Activated CD4-positive, alpha-beta T cell treated with anti-CD3 and anti-CD28 coated beads, Interleukin-2, amount 50 U/mL, for 16 hours (primary cell): ENCODE measurements around the gene ENTPD3.

Source experiments
- DNase-seq: peaks from one replicate; pipeline ENCODE4 v3.0.0-alpha.2; 2020

The ENTPD3 gene, protein sequence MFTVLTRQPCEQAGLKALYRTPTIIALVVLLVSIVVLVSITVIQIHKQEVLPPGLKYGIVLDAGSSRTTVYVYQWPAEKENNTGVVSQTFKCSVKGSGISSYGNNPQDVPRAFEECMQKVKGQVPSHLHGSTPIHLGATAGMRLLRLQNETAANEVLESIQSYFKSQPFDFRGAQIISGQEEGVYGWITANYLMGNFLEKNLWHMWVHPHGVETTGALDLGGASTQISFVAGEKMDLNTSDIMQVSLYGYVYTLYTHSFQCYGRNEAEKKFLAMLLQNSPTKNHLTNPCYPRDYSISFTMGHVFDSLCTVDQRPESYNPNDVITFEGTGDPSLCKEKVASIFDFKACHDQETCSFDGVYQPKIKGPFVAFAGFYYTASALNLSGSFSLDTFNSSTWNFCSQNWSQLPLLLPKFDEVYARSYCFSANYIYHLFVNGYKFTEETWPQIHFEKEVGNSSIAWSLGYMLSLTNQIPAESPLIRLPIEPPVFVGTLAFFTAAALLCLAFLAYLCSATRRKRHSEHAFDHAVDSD

DNA sequence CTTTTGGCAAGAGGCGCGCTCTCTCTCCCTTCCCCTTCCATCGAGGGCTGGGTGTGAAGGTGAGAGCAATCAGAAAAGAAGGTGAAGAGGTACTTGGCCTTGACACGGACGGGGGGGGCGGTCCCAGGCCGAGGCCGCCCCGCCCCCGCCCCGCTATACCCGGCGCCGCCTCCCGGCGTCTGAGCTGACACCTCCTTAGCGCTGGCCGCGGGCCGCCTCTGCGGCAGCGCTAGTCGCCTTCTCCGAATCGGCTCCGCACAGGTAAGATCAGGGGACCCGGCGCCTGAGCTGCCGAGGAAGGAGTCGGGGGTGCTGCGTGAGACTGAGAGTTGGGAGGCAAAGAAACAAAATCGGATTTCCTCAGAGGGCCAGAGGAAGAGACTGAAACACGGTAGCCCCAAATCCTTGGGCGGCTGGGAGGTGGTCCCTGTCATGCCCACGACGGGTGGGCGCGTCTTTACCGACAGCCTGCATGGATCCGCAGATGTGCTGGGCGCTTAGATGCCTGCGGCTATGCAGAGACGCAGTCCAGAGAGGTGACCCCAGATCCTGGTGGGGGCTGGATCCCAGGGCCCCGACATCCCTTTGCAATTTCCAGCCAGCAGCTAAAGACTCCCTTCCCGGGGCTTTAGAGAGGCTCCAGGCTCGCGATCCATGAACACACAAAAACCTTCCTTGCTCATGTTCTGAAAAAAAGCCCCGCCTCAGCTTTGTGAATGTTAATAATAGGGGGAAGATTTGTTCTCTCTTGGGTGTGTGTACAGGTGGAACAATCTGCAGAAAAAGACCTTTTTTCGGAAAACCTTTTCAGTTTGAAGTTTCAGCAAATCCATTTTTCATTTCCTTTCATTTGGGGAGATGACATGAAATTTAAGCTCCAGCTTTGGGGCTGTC lies at the start of gene ENTPD3:
TSS of gene ENTPD3 (plus strand) at position 184 of the 894 bp plus-strand sequence. CDS start 874 bp downstream, outside the sequence.
- DNase-seq: peak; percentile 13

DNA sequence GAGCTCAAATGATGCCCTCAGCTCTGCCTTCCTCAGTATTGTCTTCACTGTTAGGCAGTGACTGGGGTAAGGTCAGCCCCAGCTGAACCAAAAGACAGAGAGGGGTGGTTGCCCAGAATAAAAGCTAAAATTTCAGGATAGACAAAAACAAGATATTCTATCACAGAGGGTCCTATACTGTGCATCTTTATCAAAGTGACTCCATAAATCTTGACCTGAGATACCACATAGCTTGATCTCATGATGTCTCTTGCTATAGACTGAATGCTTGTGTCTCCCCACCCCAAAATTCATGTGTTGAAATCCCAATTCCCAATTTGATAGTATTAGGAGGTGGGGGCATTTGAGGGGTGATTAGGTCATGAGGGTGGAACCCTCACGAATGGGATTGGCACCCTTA lies 47.1 kb upstream of the ENTPD3 start:
- DNase-seq: no peak

DNA sequence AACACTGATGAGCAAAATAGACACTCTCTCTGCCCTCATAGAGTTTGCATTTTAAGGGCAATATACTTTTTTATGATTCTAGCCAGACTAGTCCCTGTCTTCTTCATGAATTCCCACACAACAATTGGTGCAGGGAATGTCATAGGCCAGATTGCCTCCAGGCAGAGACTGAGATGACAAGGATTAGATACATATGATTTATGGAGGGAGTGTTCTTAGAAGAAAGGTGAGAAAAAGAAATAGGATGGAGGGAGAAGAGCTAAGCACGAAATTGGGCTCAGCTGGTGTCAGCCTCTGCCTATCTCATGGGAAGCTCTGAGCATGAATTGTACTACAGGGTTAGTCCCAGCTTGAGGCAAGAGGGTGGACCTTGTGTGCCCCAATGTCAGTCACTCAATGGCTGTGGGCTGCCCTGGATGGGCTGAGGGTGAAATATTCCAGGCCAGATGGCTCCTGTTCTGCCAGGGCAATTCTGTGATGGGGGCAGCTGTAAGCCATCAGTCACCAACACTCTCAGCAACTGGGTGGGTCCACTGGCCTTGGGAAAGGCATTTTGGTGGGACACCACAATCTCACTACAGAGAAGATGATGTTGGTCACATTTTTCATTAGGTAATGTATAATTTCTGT lies 46.3 kb upstream of the ENTPD3 start:
- DNase-seq: no peak

DNA sequence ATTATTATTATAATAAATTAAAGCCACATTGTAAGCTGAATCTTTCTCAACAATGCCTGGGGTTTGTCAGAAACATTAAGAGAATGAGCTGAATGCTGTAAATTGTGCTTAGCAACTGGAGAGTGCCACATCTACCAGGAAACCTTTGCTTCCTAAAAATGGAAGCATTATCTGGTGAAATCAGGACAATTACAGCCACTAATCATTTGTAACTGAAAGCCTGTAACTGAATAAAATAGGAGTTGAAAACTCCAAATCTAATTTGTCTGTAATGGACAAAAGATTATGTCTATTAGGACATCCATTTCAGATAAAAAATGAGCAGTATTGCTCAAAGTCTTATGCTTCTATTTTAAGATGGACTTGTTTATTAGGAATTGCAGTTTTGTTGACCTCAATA lies 45.3 kb upstream of the ENTPD3 start:
- DNase-seq: no peak

DNA sequence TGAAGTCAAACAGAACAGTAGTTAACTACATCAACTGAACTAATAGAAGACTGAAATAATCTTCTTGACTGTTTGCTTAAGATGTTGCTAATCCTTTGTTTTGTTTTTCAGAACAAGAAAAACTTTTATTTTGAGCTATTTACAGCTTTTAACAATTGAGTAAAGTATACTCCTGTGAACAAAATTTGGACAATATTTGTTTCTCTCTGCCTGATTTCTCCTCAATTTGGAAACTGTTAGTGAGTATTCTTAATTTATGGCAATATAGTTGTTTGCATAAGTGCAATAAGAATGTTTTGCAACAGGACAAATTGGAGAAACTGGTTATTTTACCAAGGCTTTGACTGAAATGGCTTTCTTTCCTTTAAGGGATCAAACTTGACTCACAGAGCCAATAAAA lies 36.5 kb upstream of the ENTPD3 start:
- DNase-seq: no peak

DNA sequence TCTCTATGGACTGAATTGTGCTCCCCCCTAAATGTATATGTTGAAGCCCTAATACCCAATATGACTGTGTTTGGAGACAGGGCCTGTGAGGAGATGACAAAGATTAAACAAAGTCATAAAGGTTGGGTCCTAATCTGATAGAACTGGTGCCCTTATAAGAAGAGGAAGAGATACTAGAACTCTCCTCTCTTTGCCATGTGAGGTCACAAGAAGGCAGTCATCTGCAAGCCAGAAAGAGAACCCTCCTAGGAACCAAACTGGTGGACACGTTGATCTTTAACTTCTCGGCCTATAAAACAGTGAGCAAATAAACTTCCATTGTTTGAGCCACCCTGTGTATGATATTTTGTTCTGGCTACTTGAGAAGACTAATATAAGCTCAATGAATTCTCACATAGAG lies 31.6 kb upstream of the ENTPD3 start:
- DNase-seq: no peak

DNA sequence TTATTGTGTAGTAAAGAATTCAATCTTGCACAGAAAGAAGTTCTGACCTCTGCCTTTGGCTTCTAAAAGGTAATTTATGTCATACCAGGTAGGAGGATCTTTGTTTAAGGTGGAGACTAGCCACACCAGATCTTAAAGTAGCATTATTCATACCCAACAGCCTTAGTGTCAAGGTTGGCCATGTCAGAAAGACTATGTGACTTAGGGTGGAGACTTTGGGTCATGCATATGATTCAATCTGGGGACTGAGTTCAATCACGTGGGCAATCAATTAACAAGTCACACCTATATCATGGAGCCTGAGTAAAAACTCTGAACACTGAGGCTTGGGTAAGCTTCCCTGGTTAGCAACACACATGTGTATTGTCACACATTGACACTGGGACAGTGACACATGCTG lies 28.5 kb upstream of the ENTPD3 start:
- no peak for DNase-seq

DNA sequence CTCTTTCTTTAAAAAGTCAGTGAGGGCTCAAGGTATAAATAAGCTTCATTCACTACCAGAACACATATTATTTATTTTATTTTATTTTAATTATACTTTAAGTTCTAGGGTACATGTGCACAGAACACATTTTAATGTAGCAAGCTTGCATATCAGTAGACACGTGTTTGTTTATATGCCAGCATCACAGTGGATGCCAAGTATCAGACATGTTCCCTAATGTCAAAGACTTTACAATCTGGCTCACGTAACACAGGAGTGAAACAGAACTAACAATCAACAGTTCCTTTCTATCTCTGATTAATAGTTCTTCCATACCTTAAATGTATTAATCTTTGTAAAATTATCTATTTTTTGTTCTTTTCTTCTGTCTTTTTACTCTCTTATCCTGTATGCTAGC lies 23.3 kb upstream of the ENTPD3 start:
- no peak for DNase-seq

DNA sequence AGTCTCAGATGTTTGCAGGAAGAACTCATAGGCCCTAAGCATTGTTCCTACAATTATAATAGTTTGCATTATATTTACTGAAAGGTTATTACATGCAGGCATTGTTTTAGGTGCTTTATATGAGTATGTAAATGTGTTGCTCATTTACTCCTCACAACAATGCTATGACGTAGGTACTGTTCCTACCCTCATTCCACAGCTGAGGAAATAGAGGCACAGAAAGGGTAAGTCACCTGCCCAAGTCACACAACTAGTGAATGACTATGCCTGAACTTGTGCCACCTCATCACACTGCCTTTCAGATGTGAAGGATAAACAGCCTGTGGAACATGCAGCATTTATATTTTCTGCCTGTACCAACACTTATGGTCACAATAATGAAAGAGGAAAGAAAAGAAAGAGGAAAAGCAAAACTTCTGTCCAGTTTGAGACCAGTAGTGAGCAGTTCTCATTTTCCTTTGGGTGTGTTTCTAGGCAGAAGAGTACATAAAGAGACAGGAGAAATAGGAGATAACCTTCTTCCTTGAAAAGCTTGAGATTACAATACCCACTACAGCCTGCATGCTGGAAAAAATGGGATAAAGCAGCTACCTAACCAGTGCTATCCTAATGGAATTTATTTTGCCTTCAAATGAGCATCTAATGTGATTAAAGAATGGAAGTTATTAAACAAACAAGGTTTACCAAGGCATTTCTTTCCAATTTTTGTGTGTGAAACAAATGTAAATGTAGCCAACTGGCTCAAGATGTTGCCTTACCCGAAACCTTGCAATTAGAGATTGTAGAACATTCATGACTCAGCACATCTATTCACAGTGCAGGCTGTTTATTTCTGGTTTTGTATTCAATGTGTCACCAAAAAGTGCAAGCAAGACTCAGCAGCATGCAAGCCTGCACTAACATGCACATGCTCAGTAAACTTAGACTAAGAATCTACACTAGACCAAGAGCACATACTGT lies 20.5 kb upstream of the ENTPD3 start:
- DNase-seq: no peak

DNA sequence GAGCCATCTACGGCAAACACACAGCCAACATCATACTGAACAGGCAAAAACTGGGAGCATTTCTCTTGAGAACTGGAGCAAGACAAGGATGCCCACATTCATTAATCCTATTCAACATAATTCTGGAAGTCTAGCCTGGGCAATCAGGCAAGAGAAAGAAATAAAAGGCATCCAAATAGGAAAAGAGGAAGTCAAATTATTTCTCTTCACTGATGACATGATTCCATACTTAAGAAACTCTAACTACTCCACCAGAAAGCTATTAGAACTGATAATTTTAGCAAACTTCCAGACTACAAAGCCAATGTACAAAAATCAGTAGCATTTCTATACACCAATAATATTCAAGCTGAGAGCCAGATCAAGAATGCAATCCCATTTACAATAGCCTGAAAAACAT lies 17.3 kb upstream of the ENTPD3 start:
- DNase-seq: no peak

DNA sequence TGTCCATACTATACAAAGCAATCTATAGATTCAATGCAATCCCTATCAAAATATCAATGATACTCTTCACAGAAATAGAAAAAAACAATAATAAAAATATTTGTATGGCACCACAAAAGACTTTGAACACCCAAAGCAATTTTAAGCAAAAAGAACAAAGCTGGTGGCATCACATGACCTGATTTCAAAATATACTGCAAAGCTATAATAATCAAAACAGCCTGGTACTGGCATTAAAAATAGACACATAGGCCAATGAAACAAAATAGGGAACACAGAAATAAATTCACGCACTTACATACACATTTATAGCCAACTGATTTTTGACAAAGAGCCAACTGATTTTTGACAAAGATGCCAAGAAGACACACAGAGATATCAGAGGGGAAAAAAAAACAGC lies 9.2 kb upstream of the ENTPD3 start:
- DNase-seq: no peak

DNA sequence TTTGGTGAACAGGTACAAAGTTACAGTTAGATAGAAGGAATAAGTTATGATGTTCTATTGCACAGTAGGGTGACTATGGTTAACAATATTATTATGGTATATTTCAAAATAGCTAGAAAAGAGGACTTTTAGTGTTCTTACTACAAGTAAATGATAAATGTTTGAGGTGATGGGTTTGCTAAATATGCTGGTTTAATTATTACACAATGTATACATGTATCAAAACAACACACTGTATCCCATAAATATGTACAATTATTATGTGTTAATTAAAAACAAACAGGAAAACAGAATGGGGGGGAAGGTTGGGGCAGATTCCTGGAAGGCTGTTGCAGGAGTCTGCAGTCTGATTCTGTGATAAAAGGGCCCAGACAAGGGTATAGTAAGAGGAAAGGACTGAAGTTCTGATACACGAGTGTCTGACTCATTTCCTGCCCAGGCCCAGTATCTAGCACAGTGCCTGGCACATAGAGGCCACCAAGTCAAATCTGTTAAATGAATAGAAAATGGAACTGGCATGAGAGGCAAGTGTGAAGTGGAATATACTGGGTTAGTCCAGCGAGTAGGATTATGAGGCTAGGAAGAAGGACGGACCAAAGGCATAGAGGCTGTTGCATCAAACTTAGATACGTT lies 7.2 kb upstream of the ENTPD3 start:
- peak; percentile 40 for DNase-seq

DNA sequence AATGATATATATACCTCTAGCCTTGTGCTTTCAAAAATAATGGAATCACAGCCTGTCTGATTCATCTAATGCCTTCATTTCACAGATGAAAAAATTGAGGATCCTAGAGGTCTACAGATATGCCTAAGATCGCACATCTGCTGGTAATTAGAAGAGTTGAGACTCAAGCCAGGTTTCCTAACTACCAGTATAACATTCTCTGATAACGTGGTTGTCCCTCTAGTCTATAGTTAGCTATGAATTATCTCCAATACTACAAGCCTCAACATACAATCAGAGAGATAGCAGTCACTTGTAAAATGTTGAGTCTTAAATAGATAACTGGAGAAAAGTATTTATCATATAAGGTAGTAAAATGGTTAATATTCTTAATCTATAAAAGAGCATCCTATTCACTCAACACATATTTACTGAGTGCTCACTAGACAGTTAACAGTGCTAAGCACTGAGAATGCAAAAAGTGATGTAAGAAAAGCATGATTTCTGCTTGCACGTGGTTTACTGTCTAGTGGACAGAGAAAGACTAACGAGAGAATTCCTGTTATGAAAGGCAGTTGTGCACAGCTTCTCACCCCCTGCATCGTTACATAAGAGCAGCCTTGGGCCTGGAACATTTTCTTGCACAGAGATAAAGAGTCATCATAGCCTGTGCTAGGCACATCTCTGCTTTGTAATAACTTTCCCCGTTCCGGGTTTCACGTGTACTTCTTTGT lies 4.9 kb upstream of the ENTPD3 start:
- no peak for DNase-seq

DNA sequence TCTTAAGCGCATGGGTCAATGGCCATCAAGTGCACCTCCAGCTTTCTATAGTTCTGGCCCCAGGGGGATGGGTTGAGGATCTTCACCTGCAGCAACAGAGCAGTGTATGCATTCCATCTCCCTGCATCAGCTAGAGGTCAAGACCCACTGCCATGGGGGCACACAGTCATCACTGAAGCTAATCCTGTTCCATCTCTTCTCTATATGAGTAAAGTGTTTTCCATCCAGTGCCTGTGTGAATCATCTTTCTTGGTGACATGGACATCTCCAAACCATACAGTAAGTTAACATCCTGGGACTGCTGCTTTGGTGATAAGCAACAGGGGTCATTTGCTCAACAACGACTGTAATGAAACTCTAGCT lies 4.4 kb upstream of the ENTPD3 start:
- DNase-seq: no peak

DNA sequence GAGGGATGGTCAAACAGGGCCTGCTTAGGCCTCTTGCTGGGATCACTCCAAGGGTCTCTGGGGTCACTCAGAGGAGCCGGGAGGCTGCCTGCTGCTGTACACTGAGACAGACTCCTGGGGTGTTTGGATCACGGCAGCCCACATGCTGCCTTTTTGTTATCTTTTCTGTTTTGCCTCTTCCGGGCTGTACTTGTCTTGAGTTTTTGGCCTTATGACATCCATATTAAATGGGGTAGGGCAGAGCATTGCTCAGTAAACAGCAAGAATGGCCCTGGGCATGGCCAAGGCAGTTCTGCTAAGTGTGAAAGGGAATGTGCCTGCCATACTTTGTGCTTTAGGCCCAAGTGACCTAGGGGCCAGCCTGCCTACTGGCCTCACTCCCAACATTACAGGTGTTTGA lies 771 bp upstream of the ENTPD3 start:
- no peak for DNase-seq

DNA sequence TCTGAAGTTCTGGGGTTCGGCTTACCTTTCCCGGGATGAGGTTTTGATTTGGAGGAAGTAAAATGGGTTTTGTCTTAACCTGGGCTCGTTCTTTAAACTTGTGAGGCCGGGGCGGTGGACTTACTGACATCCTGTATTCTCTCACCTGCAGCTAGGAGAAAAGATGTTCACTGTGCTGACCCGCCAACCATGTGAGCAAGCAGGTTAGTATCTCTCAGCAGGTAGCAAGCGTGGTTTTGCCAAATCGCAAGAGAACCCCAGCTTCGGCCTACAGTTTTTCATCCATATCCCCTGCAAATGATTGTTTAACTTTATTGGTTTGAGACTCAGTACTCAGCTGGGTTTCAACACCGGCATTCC lies 891 bp downstream of the ENTPD3 start:
- DNase-seq: no peak

DNA sequence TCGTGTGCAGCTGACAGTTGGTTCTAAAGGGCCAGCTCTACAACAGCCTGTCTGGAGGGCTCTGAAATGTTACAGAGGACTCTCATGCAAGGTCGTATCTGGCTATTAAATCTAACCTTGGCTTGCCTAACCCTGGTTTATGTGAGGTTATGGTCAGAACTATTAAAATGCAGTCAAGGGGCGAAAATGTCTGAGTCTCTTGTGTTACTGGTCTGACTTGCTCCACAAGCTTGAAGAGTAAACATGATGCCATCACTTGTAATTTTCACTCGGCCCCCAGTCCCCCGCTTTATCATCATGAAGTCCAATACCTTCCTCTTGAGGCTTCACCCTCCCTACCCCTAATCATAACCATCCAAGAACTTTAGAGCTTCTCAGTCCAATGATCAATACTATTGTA lies 9.4 kb downstream of the ENTPD3 start:
- DNase-seq: no peak

DNA sequence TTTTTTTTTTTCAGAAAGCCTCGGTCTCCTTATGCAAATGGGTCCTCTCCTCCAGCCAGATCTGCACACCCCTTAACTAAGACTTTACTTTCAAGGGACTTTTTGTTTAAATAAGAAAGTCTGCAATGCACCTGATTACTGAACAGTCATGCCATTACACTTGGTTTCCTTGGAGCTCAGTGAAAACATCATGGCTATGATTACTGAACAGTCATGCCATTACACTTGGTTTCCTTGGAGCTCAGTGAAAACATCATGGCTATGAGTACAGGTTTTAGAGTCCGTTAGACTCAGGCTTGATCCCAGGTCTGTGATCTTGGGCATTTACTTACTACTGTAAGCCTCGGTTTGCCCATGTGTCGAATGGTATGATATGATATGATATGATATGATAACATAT lies 10.1 kb downstream of the ENTPD3 start:
- no peak for DNase-seq

DNA sequence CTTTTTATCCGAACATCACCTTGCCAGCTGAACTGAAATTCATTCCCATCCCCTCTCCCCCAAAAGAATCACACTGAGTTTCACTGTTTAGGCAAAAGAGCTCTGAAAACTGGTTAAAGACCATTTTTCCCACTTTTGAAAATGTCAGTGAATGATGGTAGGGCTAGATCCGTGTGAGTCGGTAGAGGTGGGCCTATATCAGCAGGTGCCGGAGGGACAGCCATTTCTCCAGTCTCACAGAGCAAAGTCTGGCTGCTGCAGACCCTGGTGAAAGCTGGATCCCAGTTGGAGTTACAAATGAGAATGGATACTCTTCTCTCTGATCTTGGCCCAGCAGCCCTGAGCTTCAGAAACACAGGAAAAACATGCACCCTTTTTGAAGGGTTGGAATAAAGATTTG lies 10.9 kb downstream of the ENTPD3 start:
- DNase-seq: no peak

DNA sequence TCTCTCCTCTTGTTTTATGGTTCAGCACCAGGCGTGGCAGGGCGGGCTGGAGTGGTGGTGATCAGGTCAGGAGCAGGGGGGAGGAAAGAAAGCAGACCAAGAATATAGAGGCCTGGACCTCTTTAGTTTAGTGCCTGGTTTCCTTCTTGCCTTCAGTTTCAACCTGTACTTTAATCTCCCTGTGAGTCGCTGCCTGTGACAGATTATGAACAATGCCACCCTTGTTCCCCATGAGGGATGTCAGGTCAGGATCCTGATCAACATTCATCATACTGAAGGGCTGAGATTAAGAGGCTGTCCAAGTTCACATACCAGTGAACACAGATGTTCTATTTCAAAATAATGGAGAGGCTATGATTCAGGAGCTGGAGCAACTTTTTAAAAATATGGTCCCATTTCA lies 11.4 kb downstream of the ENTPD3 start:
- no peak for DNase-seq

DNA sequence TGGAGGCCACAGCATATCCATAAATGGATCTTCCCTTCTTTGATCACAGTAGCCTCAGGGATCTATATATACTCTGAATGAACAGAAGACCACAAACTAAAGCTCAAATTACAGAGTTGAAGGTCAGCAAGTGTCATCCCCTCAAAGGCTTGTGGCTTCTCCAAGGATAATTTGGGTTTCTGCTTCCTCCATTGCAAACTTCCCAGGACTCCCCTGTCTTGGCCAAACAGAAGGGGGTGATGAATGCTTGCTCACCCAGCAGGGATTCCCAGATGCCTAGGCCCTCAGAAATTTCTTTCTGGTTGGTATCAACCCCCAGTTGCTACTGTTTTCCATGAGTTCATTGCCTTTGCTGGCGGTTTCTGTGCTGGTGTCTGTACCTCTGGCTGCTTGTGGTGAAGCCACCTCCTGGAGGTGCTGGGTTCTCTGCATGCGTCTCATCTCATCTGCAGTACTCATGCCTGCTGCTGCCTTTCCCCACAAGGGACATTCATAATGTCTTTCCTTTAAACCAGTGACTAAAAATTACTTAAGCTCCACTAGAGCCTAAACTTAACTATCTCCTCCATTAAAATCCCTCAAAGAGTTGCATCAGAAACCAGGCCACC lies 17.7 kb downstream of the ENTPD3 start:
- DNase-seq: no peak
